WTC11 (cell line): ENCODE results near the gene LBX1. TPM values are rescaled to one million over a fixed set of nuclear protein-coding genes. Genes with fewer than 3 reads are reported as not detected.

ENCODE experiments used
- ATAC-seq: fragments of 200-7000 bp; cut with Tn5 transposase; 2 replicates; pipeline ENCODE4 v1.10.0; 2021; ENCODE audit warnings: mild to moderate bottlenecking, moderate library complexity
- CTCF ChIA-PET: fragments of 300-600 bp; sonication (Branson Sonifier 250); formaldehyde crosslinking; loops from one replicate; lab custom pipeline; 2021; ENCODE audit warnings: antibody characterized with exemption; lab: Charles Lee
- POLR2A ChIA-PET: fragments of 350-600 bp; sonication (Branson Sonifier 250); formaldehyde crosslinking; loops from one replicate; lab custom pipeline; 2021; ENCODE audit warnings: antibody characterized with exemption; lab: Charles Lee
- DNase-seq: peaks from one replicate; pipeline ENCODE4 v3.0.0; 2021; ENCODE audit warnings: low spot score
- H3K27ac Mint-ChIP-seq: 2 replicates; pipeline ENCODE4 v1.8.0; 2021; ENCODE audit warnings: mixed read lengths
- H3K27me3 Mint-ChIP-seq: 2 replicates; pipeline ENCODE4 v1.8.0; 2021; ENCODE audit warnings: low read depth, mild to moderate bottlenecking, moderate library complexity, mixed read lengths
- H3K36me3 Mint-ChIP-seq: 2 replicates; pipeline ENCODE4 v1.8.0; 2021; ENCODE audit warnings: mixed read lengths
- H3K4me1 Mint-ChIP-seq: 2 replicates; pipeline ENCODE4 v1.8.0; 2022; ENCODE audit warnings: mixed read lengths
- H3K4me3 Mint-ChIP-seq: 2 replicates; pipeline ENCODE4 v1.8.0; 2021; ENCODE audit warnings: mild to moderate bottlenecking, moderate library complexity, mixed read lengths
- H3K9me3 Mint-ChIP-seq: 2 replicates; pipeline ENCODE4 v1.8.0; 2021; ENCODE audit warnings: mixed read lengths
- CREB1 ChIP-seq: sonication (generic); formaldehyde crosslinking; IDR thresholded peaks from 2 replicates; pipeline ENCODE4 v1.8.0; 2023; ENCODE audit warnings: mild to moderate bottlenecking, missing genetic modification reagents
- CREM ChIP-seq: sonication (generic); formaldehyde crosslinking; IDR thresholded peaks from 2 replicates; pipeline ENCODE4 v1.8.1; 2022; ENCODE audit warnings: mild to moderate bottlenecking, missing genetic modification reagents, moderate library complexity
- FOXJ3 ChIP-seq: sonication (generic); formaldehyde crosslinking; IDR thresholded peaks from 2 replicates; pipeline ENCODE4 v1.9.0; 2021; ENCODE audit warnings: missing genetic modification reagents, mild to moderate bottlenecking, borderline replicate concordance
- FOXK1 ChIP-seq: sonication (generic); formaldehyde crosslinking; IDR thresholded peaks from 2 replicates; pipeline ENCODE4 v1.8.0; 2022; ENCODE audit warnings: mild to moderate bottlenecking, moderate library complexity, missing genetic modification reagents
- HMGXB4 ChIP-seq: sonication (generic); formaldehyde crosslinking; IDR thresholded peaks from 2 replicates; pipeline ENCODE4 v1.8.1; 2023; ENCODE audit warnings: mild to moderate bottlenecking, moderate library complexity, missing genetic modification reagents
- JAZF1 ChIP-seq: fragments of 250-450 bp; sonication (Bioruptor Pico); IDR thresholded peaks from 2 replicates; pipeline ENCODE4 v1.9.0; 2021; ENCODE audit warnings: moderate library complexity, mild to moderate bottlenecking, inconsistent platforms
- NFATC4 ChIP-seq: fragments of 250-450 bp; sonication (Bioruptor Pico); IDR thresholded peaks from 2 replicates; pipeline ENCODE4 v1.9.0; 2021; ENCODE audit warnings: mild to moderate bottlenecking
- NR1H2 ChIP-seq: sonication (generic); formaldehyde crosslinking; IDR thresholded peaks from 2 replicates; pipeline ENCODE4 v1.9.0; 2021; ENCODE audit warnings: mild to moderate bottlenecking, moderate library complexity, missing genetic modification reagents
- PRDM15 ChIP-seq: sonication (generic); formaldehyde crosslinking; IDR thresholded peaks from 2 replicates; pipeline ENCODE4 v1.8.0; 2022; ENCODE audit warnings: missing genetic modification reagents
- PREB ChIP-seq: sonication (generic); formaldehyde crosslinking; IDR thresholded peaks from 2 replicates; pipeline ENCODE4 v1.8.1; 2022; ENCODE audit warnings: mild to moderate bottlenecking, missing genetic modification reagents, moderate library complexity, borderline replicate concordance
- SMAD3 ChIP-seq: sonication (generic); formaldehyde crosslinking; IDR thresholded peaks from 2 replicates; pipeline ENCODE4 v1.8.0; 2022; ENCODE audit warnings: missing genetic modification reagents, mild to moderate bottlenecking, borderline replicate concordance
- STAT6 ChIP-seq: sonication (generic); formaldehyde crosslinking; conservative IDR thresholded peaks from 2 replicates; pipeline ENCODE4 v1.8.1; 2023; ENCODE audit warnings: mild to moderate bottlenecking, low read depth, missing genetic modification reagents, moderate library complexity
- TCF7 ChIP-seq: sonication (generic); formaldehyde crosslinking; IDR thresholded peaks from 2 replicates; pipeline ENCODE4 v1.8.0; 2022; ENCODE audit warnings: mild to moderate bottlenecking, low read depth, missing genetic modification reagents, moderate library complexity
- TP53 ChIP-seq: sonication (generic); formaldehyde crosslinking; IDR thresholded peaks from 2 replicates; pipeline ENCODE4 v1.8.1; 2023; ENCODE audit warnings: mild to moderate bottlenecking, missing genetic modification reagents
- ZNF121 ChIP-seq: sonication (generic); formaldehyde crosslinking; IDR thresholded peaks from 2 replicates; pipeline ENCODE4 v1.8.0; 2023; ENCODE audit warnings: missing genetic modification reagents
- ZNF416 ChIP-seq: fragments of 250-450 bp; sonication (Bioruptor Pico); IDR thresholded peaks from 2 replicates; pipeline ENCODE4 v1.9.0; 2021; ENCODE audit warnings: mild to moderate bottlenecking, inconsistent platforms
- ZNF423 ChIP-seq: fragments of 250-450 bp; sonication (Bioruptor Pico); IDR thresholded peaks from 2 replicates; pipeline ENCODE4 v2.1.2; 2022; ENCODE audit warnings: mild to moderate bottlenecking, moderate library complexity
- ZNF671 ChIP-seq: fragments of 250-450 bp; sonication (Bioruptor Pico); IDR thresholded peaks from 2 replicates; pipeline ENCODE4 v1.8.0; 2021; ENCODE audit warnings: mild to moderate bottlenecking
- total RNA-seq: library from RNA; stranded (reverse); gene quantifications from 3 replicates; pipeline ENCODE4 v1.2.3, GENCODE V29; 2021
- TF ChIP-seq, protein P1 (sequence below): sonication (generic); formaldehyde crosslinking; IDR thresholded peaks from 2 replicates; pipeline ENCODE4 v1.8.1; 2023; ENCODE audit warnings: mild to moderate bottlenecking, missing genetic modification reagents, moderate library complexity
- TF ChIP-seq, protein P2 (sequence below): sonication (generic); formaldehyde crosslinking; IDR thresholded peaks from 2 replicates; pipeline ENCODE4 v1.8.1; 2023; ENCODE audit warnings: mild to moderate bottlenecking, missing genetic modification reagents, borderline replicate concordance

Gene LBX1
- total RNA-seq, 1 experiment from 2014 or later: not detected

- peaks cover 100% of the 10 kb centered on the region for H3K27me3 Mint-ChIP-seq
- DNase-seq: no peak
- no peaks in the 10 kb centered on the region for H3K9me3 Mint-ChIP-seq
- ChIA-PET POLR2A (interaction anchor here (1.3 kb wide), 1 partner anchor 14 kb away, joined by 3 read pairs; no protein-coding TSS in a partner anchor), CTCF (interaction anchor here (0.8 to 7.9 kb wide), 5 partner anchors 18 to 185 kb away, joined by 3 to 95 read pairs (median 4); no protein-coding TSS in a partner anchor)
- no peak overlapping the region for H3K27ac Mint-ChIP-seq
- peaks cover 36% of the 10 kb centered on the region for H3K4me1 Mint-ChIP-seq
- H3K36me3 Mint-ChIP-seq: no peaks in the 10 kb centered on the region
- TF ChIP-seq JAZF1 (no peak), NFATC4 (CRISPR knock-in tag) (no peak), ZNF423 (no peak), FOXJ3 (CRISPR knock-in tag) (no peak), ZNF671 (CRISPR knock-in tag) (no peak), TCF7 (CRISPR knock-in tag) (no peak), ZNF416 (CRISPR knock-in tag) (no peak), ZNF121 (no peak), CREB1 (CRISPR knock-in tag) (no peak), HMGXB4 (CRISPR knock-in tag) (no peak), SMAD3 (no peak), STAT6 (CRISPR knock-in tag) (no peak), FOXK1 (CRISPR knock-in tag) (no peak), NR1H2 (CRISPR knock-in tag) (no peak)
- TF ChIP-seq, protein P1, sequence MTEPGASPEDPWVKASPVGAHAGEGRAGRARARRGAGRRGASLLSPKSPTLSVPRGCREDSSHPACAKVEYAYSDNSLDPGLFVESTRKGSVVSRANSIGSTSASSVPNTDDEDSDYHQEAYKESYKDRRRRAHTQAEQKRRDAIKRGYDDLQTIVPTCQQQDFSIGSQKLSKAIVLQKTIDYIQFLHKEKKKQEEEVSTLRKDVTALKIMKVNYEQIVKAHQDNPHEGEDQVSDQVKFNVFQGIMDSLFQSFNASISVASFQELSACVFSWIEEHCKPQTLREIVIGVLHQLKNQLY (CRISPR knock-in tag): no peak
- ATAC-seq: no peak
- H3K4me3 Mint-ChIP-seq: no peak overlapping the region
Observed at GRCh38 chr10:101234333-101234732, 5.1 kb upstream of the LBX1 start.

DNA sequence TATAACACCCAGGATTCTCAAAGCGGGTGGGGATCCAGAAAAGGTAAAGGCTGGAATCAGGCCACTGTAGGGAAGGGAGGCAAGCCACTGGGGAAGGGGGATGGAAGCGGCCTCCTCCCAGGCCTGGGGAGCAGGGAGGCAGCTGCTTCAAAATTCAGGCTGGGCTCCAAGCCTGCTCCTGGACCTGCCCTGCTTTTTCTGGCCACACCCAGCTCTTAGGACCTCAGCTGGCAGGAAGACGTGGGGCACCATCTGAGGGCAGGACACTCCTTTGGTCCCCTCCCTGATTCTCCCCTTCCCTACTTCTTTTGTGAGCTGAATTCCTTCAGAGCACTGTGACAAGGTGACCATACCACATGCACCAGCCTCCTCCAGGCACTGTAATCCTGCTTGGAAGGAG lies 4.6 kb upstream of the LBX1 start:
- Mint-ChIP-seq H3K27me3 (peaks cover 100% of the 10 kb centered on the region), H3K9me3 (no peaks in the 10 kb centered on the region), H3K4me3 (no peak overlapping the region), H3K27ac (no peak overlapping the region), H3K36me3 (no peaks in the 10 kb centered on the region), H3K4me1 (peaks cover 36% of the 10 kb centered on the region)
- DNase-seq (no peak), ATAC-seq (no peak)
- TF ChIP-seq CREM (CRISPR knock-in tag): no peak
- TF ChIP-seq PREB: no peak
- no peak for TF ChIP-seq TP53 (CRISPR knock-in tag)
- TF ChIP-seq, protein P2, sequence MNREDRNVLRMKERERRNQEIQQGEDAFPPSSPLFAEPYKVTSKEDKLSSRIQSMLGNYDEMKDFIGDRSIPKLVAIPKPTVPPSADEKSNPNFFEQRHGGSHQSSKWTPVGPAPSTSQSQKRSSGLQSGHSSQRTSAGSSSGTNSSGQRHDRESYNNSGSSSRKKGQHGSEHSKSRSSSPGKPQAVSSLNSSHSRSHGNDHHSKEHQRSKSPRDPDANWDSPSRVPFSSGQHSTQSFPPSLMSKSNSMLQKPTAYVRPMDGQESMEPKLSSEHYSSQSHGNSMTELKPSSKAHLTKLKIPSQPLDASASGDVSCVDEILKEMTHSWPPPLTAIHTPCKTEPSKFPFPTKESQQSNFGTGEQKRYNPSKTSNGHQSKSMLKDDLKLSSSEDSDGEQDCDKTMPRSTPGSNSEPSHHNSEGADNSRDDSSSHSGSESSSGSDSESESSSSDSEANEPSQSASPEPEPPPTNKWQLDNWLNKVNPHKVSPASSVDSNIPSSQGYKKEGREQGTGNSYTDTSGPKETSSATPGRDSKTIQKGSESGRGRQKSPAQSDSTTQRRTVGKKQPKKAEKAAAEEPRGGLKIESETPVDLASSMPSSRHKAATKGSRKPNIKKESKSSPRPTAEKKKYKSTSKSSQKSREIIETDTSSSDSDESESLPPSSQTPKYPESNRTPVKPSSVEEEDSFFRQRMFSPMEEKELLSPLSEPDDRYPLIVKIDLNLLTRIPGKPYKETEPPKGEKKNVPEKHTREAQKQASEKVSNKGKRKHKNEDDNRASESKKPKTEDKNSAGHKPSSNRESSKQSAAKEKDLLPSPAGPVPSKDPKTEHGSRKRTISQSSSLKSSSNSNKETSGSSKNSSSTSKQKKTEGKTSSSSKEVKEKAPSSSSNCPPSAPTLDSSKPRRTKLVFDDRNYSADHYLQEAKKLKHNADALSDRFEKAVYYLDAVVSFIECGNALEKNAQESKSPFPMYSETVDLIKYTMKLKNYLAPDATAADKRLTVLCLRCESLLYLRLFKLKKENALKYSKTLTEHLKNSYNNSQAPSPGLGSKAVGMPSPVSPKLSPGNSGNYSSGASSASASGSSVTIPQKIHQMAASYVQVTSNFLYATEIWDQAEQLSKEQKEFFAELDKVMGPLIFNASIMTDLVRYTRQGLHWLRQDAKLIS (CRISPR knock-in tag): no peak
- TF ChIP-seq PRDM15: no peak
- ChIA-PET CTCF (interaction anchor here (0.8 to 7.9 kb wide), 5 partner anchors 18 to 184 kb away, joined by 3 to 95 read pairs (median 4); no protein-coding TSS in a partner anchor), POLR2A (interaction anchor here (1.3 kb wide), 1 partner anchor 13 kb away, joined by 3 read pairs; no protein-coding TSS in a partner anchor)
